GM12891 (cell line): ENCODE data around the gene NEK6.

Source experiments
- DNase-seq: peaks from one replicate; pipeline ENCODE4 v3.0.0; 2011; ENCODE audit warnings: low spot score; ENCODE audit not compliant: insufficient read length
- FAIRE-seq: peaks from 2 replicates; lab custom pipeline; 2011; peaks lifted over from hg19 to GRCh38; lab: Jason Lieb, UNC
- PAX5 ChIP-seq: IDR thresholded peaks from 2 replicates; pipeline ENCODE4 v1.6.1; 2011; ENCODE audit warnings: low read length, moderate library complexity, mild to moderate bottlenecking; ENCODE audit not compliant: insufficient read depth, severe bottlenecking
- POLR2A ChIP-seq: IDR thresholded peaks from 2 replicates; pipeline ENCODE4 v1.6.1; 2011; ENCODE audit warnings: low read depth, low read length, control low read depth
- POLR2AphosphoS5 ChIP-seq: IDR thresholded peaks from 2 replicates; pipeline ENCODE4 v1.6.1; 2011; ENCODE audit warnings: low read depth, low read length, control low read depth
- POU2F2 ChIP-seq: IDR thresholded peaks from 2 replicates; pipeline ENCODE4 v1.6.1; 2011; ENCODE audit warnings: low read depth, mild to moderate bottlenecking, control low read depth, low read length, moderate library complexity
- SPI1 ChIP-seq: IDR thresholded peaks from 2 replicates; pipeline ENCODE4 v1.6.1; 2011; ENCODE audit warnings: low read depth, low read length, control low read depth
- TAF1 ChIP-seq: IDR thresholded peaks from 2 replicates; pipeline ENCODE4 v1.6.1; 2011; ENCODE audit warnings: low read depth, low read length, control low read depth

The NEK6 gene

GRCh38 chr9:124215368-124215910, 42.3 kb upstream of the NEK6 start:
- TF ChIP-seq PAX5 (no peak), POU2F2 (no peak), POLR2A (no peak), POLR2AphosphoS5 (no peak), TAF1 (no peak), SPI1 (no peak)
- FAIRE-seq = no peak

DNA sequence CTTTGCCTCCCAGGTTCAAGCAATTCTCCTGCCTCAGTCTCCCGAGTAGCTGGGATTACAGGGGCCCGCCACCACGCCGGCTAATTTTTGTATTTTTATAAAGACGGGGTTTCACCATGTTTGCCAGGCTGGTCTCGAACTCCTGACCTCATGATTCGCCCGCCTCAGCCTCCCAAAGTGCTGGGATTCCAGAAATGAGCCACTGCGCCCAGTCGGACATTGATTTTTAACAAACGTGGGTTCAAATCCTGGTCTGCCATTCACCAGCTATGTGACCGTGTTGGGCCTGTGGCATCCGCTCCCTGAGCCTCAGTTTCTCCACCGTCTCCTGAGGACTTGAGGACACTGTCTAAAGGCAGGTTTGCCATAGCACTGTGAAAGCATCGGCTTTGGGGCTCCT, 41.8 kb upstream of the NEK6 start:
- DNase-seq (no peak), FAIRE-seq (no peak)
- TF ChIP-seq SPI1 (no peak), PAX5 (no peak), POU2F2 (no peak), POLR2A (no peak), POLR2AphosphoS5 (no peak), TAF1 (no peak)

More at GRCh38 chr9:124215368-124215910, 42.3 kb upstream of the NEK6 start:
- DNase-seq = no peak

- DNase-seq = no peak
- TF ChIP-seq TAF1 = 0 out of 2 replicates have a peak, but pooled peaks have one; percentile 47
- TF ChIP-seq SPI1 = peak; percentile 78
- TF ChIP-seq POU2F2 = no peak; the same call in 1 of the 2 replicates
- TF ChIP-seq POLR2AphosphoS5 = 0 out of 2 replicates have a peak, but pooled peaks have one; percentile 50
- no peak for TF ChIP-seq PAX5
- peak; percentile 76 for FAIRE-seq
Measured at GRCh38 chr9:124216474-124217176, 41.1 kb upstream of the NEK6 start.

DNA sequence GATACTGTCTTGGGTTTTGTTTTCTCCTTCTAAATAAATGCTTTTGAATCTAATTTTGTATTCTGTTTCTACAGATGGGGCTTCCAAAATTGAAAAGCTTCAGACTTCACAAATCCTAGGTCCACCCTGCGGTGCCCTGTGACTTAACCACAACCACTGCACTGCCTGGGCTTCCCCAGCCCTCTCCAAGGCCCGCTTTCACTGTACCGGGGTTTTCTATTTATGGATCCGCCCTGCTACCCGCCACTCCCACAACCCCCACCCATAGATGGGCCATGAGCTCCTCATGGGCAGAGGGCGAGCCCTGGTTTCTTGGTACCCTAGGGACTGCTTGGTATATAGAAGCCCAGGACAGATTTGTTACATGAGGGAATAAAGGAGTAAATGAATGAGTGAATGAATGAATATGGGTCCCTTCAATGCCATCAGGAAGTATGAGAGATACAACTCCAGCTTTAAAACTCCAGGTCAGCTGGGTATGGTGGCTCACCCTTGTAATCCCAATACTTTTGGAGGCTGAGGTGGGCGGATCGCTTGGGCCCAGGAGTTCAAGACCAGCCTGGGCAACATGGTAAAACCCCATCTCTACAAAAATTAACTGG, 39.8 kb upstream of the NEK6 start:
- TF ChIP-seq POU2F2 = peak; percentile 12; the same call in 1 of the 2 replicates
- no peak for TF ChIP-seq TAF1
- DNase-seq (no peak), FAIRE-seq (no peak)

- TF ChIP-seq POU2F2 = peak; percentile 85
- peak; percentile 23; the same call in 1 of the 2 replicates for TF ChIP-seq TAF1
- TF ChIP-seq SPI1 = peak; percentile 100
- TF ChIP-seq PAX5 = peak; percentile 28
- TF ChIP-seq POLR2AphosphoS5 = peak; percentile 33; the same call in 1 of the 2 replicates
- TF ChIP-seq POLR2A = 0 out of 2 replicates have a peak, but pooled peaks have one; percentile 14
- FAIRE-seq (peak; percentile 82), DNase-seq (peak; percentile 68)
Measured at GRCh38 chr9:124218438-124218982, 39.2 kb upstream of the NEK6 start.

DNA sequence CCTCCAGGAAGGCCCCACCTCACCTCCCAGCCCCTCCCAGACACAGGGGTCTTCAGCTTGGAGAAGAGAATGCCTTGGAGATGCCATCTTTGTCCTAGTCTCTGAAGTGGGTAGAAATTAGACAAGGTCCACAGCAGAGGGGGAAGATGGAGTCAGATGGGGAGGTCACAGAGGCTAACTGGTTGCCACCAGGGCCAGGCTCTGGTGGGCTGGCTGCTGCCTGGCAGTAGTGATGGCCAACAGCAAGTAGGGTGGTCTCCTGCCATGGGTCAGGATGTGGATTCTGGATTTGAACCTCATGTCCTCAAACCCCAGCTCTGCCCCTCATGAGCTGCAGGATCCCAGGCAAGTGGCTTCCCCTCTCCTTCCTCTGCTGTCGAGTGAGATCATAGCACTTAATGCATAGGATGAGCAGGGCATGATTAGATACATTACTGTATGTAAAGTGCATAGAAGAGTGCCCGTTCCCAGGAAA, 38.7 kb upstream of the NEK6 start:
- no peak for FAIRE-seq
- TF ChIP-seq POLR2AphosphoS5 (no peak), POLR2A (no peak), TAF1 (no peak), POU2F2 (no peak)
- no peak for DNase-seq

DNA sequence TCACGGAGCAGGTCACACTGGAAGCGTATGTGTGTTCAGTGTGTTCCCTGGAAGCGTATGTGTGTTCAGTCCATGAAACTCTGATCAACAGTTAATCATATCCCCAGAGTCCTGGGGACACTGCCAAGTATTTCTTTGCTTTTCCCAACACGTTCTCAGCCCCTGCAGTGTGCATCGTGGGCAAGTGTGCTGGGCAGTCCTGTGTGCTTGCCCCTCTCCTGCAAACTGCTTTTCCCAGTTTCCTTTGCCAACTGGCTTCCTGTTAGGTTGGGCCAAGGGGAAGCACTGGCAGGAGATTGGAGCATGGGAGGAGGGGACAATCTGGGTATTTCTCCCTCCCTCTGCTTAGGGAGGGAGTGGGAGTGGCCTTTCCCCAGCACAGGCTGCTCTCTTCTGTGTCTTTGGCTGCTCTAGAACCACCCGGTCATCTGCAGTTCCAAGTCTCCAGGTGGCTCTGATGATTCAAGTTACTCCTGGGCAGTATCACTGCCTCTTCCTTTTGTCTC, 36.8 kb upstream of the NEK6 start:
- DNase-seq (no peak), FAIRE-seq (no peak)
- TF ChIP-seq PAX5 = no peak
- no peak for TF ChIP-seq SPI1
- TF ChIP-seq POLR2AphosphoS5 = no peak
- no peak for TF ChIP-seq POU2F2
- no peak for TF ChIP-seq POLR2A
- no peak for TF ChIP-seq TAF1

- TF ChIP-seq SPI1 (no peak), PAX5 (no peak), TAF1 (no peak), POU2F2 (no peak), POLR2A (no peak)
- DNase-seq = no peak
- FAIRE-seq = no peak
Measured at GRCh38 chr9:124221676-124222075, 36.1 kb upstream of the NEK6 start.

- no peak for FAIRE-seq
Measured at GRCh38 chr9:124222109-124222508, 35.6 kb upstream of the NEK6 start.

More at GRCh38 chr9:124222109-124222508, 35.6 kb upstream of the NEK6 start:
- DNase-seq = no peak
- TF ChIP-seq POLR2A = no peak
- TF ChIP-seq PAX5 = no peak
- TF ChIP-seq SPI1 = no peak
- no peak for TF ChIP-seq POLR2AphosphoS5
- TF ChIP-seq POU2F2 = no peak
- no peak for TF ChIP-seq TAF1
